Liver (tissue), 9 donors: ENCODE results near the gene TSPAN17. TPM values are rescaled to one million over a fixed set of nuclear protein-coding genes. Genes with fewer than 3 reads are reported as not detected.

Experiments used
- DNase-seq: peaks from one replicate; pipeline ENCODE4 v3.0.0-alpha.2; 2017; ENCODE audit warnings: low spot score
- H3K27ac ChIP-seq, 2 donors: one replicate each; pipeline ENCODE4 v1.7.0; 2013; ENCODE audit warnings: inconsistent platforms in 2 of 2, low read length in 2 of 2, control low read depth in 1 of 2, low read depth in 1 of 2, mild to moderate bottlenecking in 1 of 2
- H3K27me3 ChIP-seq, 4 donors: one replicate each; pipeline versions ENCODE4 v1.6.1 to v1.7.0; 2013; ENCODE audit warnings: low read length in 3 of 4, inconsistent platforms in 1 of 4, mild to moderate bottlenecking in 1 of 4, moderate library complexity in 1 of 4; ENCODE audit not compliant: control insufficient read depth in 4 of 4, insufficient read depth in 4 of 4
- H3K36me3 ChIP-seq, 4 donors: one replicate each; pipeline versions ENCODE4 v1.6.1 to v1.7.0; 2013; ENCODE audit warnings: low read length in 3 of 4, mild to moderate bottlenecking in 3 of 4, low read depth in 1 of 4, moderate library complexity in 1 of 4; ENCODE audit not compliant: control insufficient read depth in 4 of 4, insufficient read depth in 3 of 4
- H3K4me1 ChIP-seq, 4 donors: one replicate each; pipeline versions ENCODE4 v1.6.1 to v1.7.0; 2013; ENCODE audit warnings: low read length in 3 of 4, mild to moderate bottlenecking in 3 of 4, moderate library complexity in 1 of 4; ENCODE audit not compliant: control insufficient read depth in 4 of 4, insufficient read depth in 4 of 4
- H3K4me3 ChIP-seq, 3 donors: one replicate each; pipeline versions ENCODE4 v1.6.1 to v1.7.0; 2013; ENCODE audit warnings: low read length in 3 of 3, control low read depth in 1 of 3, low read depth in 1 of 3, mild to moderate bottlenecking in 1 of 3
- H3K9ac ChIP-seq, 2 donors: one replicate each; pipeline ENCODE4 v1.7.0; 2013; ENCODE audit warnings: low read length in 2 of 2, mild to moderate bottlenecking in 2 of 2, moderate library complexity in 2 of 2, control low read depth in 1 of 2, low read depth in 1 of 2
- H3K9me3 ChIP-seq, 4 donors: one replicate each; pipeline versions ENCODE4 v1.6.1 to v1.7.0; 2013; ENCODE audit warnings: low read length in 3 of 4; ENCODE audit not compliant: control insufficient read depth in 4 of 4
- EGR1 ChIP-seq, 2 donors: IDR thresholded peaks; 2 replicates each; pipeline ENCODE4 v1.6.1; 2016 to 2018; ENCODE audit warnings: antibody characterized with exemption in 2 of 2, low read depth in 2 of 2
- FOXA1 ChIP-seq: IDR thresholded peaks from 2 replicates; pipeline ENCODE4 v1.6.1; 2016; ENCODE audit warnings: antibody characterized with exemption
- FOXA2 ChIP-seq: IDR thresholded peaks from 2 replicates; pipeline ENCODE4 v1.6.1; 2016; ENCODE audit warnings: antibody characterized with exemption
- GABPA ChIP-seq, 2 donors: IDR thresholded peaks in 1 of 2; conservative IDR thresholded peaks in 1 of 2; 2 replicates each; pipeline ENCODE4 v1.6.1; 2016; ENCODE audit warnings: antibody characterized with exemption in 2 of 2, mild to moderate bottlenecking in 1 of 2, moderate library complexity in 1 of 2
- HNF4A ChIP-seq, 2 donors: conservative IDR thresholded peaks; 2 replicates each; pipeline ENCODE4 v1.6.1; 2016; ENCODE audit warnings: antibody characterized with exemption in 2 of 2, mild to moderate bottlenecking in 2 of 2
- HNF4G ChIP-seq: IDR thresholded peaks from 2 replicates; pipeline ENCODE4 v1.6.1; 2016; ENCODE audit warnings: antibody characterized with exemption
- JUND ChIP-seq, 2 donors: IDR thresholded peaks; 2 replicates each; pipeline ENCODE4 v1.6.1; 2016; ENCODE audit warnings: antibody characterized with exemption in 2 of 2
- RAD21 ChIP-seq, 2 donors: IDR thresholded peaks; 2 replicates each; pipeline ENCODE4 v1.6.1; 2016; ENCODE audit warnings: antibody characterized with exemption in 2 of 2, mild to moderate bottlenecking in 2 of 2
- RXRA ChIP-seq, 2 donors: IDR thresholded peaks; 2 replicates each; pipeline ENCODE4 v1.6.1; 2017 to 2018; ENCODE audit warnings: antibody characterized with exemption in 2 of 2, mild to moderate bottlenecking in 1 of 2
- SP1 ChIP-seq: IDR thresholded peaks from 2 replicates; pipeline ENCODE4 v1.6.1; 2018; ENCODE audit warnings: antibody characterized with exemption, mild to moderate bottlenecking
- TAF1 ChIP-seq: conservative IDR thresholded peaks from 2 replicates; pipeline ENCODE4 v1.6.1; 2016; ENCODE audit warnings: antibody characterized with exemption, mild to moderate bottlenecking
- WGBS: extraction: QIAGEN DNeasy Blood & Tissue Kit; methylation state at CpG from one replicate; pipeline ENCODE4 v1.1.7; 2013; 5-methylcytosine and 5-hydroxymethylcytosine counted together
- polyA plus RNA-seq, 2 donors: library from polyadenylated mRNA; stranded (reverse) in 1 of 2; unstranded in 1 of 2; fragments of 200-250 nt in 1 of 2; fragments of >200 nt in 1 of 2; fragmentation: Nextera tagmentation in 1 of 2; extraction: Ambion mirVana in 1 of 2; gene quantifications; one replicate each; pipeline versions ENCODE4 v1.2.1 to v1.2.3, GENCODE V29; 2013 to 2015
- total RNA-seq, 2 donors: library from RNA; depleted of rRNA; stranded (reverse); fragments of >200 nt; gene quantifications; one replicate each; pipeline ENCODE4 v1.2.3, GENCODE V29; 2014
- TF ChIP-seq, protein P1 (sequence below): IDR thresholded peaks from 2 replicates; pipeline ENCODE4 v1.6.1; 2016; ENCODE audit warnings: antibody characterized with exemption
- TF ChIP-seq, protein P2 (sequence below): IDR thresholded peaks from 2 replicates; pipeline ENCODE4 v1.6.1; 2016; ENCODE audit warnings: antibody characterized with exemption
- TF ChIP-seq, protein P3 (sequence below): IDR thresholded peaks from 2 replicates; pipeline ENCODE4 v1.6.1; 2016; ENCODE audit warnings: antibody characterized with exemption, mild to moderate bottlenecking
- TF ChIP-seq, protein P4 (sequence below): fragments of 150-350 bp; IDR thresholded peaks from 2 replicates; pipeline ENCODE4 v1.5.1; 2017; ENCODE audit warnings: improper control_type of control experiment, low read depth, low read length; ENCODE audit not compliant: missing input control
- TF ChIP-seq, protein P5 (sequence below): IDR thresholded peaks from 2 replicates; pipeline ENCODE4 v1.6.1; 2016; ENCODE audit warnings: antibody characterized with exemption
- donor health status: healthy.
- donor health status: healthy.
- donor health status: healthy.
- donor health status: healthy.
- donor health status: healthy.

TSPAN17 gene
- total and polyA plus RNA-seq, 4 donors: 5.7 to 43.4 (median 16.2) TPM

DNA sequence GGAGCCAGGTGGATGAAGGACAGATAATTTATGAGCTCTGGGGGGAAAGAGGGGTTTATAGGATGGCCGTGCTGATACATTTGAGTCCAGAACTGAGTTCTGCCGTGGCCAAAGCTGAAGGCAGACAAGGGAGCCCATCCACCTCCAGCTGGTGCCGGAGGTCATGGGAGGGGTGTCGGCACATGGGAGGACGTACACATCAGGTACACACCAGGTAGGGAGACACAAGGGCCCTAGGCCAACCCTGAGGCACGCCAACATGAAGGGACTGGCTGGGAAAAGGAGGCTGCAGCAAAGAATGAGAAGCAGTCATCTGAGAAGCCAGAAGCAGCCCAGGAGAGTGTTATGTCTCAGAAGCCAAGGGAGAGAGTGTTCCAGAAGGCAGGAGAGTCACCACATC lies 35.3 kb upstream of the TSPAN17 start:
- WGBS: 85% methylated on average over 6 of the region's 6 CpGs
- no peak overlapping the region for H3K27ac ChIP-seq
- TF ChIP-seq HNF4A (conservative IDR thresholded peaks at IDR 0.05) (no peak), RXRA (IDR thresholded peaks at IDR 0.05) (no peak), TAF1 (no peak), HNF4G (no peak), EGR1 (IDR thresholded peaks at IDR 0.05; ENCODE audit: low read depth in 2 of 2) (no peak), RAD21 (IDR thresholded peaks at IDR 0.05) (no peak), JUND (IDR thresholded peaks at IDR 0.05) (no peak), SP1 (no peak), FOXA2 (no peak), FOXA1 (no peak)
- TF ChIP-seq, protein P1, sequence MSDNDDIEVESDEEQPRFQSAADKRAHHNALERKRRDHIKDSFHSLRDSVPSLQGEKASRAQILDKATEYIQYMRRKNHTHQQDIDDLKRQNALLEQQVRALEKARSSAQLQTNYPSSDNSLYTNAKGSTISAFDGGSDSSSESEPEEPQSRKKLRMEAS: no peak
- TF ChIP-seq, protein P2, sequence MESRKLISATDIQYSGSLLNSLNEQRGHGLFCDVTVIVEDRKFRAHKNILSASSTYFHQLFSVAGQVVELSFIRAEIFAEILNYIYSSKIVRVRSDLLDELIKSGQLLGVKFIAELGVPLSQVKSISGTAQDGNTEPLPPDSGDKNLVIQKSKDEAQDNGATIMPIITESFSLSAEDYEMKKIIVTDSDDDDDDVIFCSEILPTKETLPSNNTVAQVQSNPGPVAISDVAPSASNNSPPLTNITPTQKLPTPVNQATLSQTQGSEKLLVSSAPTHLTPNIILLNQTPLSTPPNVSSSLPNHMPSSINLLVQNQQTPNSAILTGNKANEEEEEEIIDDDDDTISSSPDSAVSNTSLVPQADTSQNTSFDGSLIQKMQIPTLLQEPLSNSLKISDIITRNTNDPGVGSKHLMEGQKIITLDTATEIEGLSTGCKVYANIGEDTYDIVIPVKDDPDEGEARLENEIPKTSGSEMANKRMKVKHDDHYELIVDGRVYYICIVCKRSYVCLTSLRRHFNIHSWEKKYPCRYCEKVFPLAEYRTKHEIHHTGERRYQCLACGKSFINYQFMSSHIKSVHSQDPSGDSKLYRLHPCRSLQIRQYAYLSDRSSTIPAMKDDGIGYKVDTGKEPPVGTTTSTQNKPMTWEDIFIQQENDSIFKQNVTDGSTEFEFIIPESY: no peak
- TF ChIP-seq, protein P3, sequence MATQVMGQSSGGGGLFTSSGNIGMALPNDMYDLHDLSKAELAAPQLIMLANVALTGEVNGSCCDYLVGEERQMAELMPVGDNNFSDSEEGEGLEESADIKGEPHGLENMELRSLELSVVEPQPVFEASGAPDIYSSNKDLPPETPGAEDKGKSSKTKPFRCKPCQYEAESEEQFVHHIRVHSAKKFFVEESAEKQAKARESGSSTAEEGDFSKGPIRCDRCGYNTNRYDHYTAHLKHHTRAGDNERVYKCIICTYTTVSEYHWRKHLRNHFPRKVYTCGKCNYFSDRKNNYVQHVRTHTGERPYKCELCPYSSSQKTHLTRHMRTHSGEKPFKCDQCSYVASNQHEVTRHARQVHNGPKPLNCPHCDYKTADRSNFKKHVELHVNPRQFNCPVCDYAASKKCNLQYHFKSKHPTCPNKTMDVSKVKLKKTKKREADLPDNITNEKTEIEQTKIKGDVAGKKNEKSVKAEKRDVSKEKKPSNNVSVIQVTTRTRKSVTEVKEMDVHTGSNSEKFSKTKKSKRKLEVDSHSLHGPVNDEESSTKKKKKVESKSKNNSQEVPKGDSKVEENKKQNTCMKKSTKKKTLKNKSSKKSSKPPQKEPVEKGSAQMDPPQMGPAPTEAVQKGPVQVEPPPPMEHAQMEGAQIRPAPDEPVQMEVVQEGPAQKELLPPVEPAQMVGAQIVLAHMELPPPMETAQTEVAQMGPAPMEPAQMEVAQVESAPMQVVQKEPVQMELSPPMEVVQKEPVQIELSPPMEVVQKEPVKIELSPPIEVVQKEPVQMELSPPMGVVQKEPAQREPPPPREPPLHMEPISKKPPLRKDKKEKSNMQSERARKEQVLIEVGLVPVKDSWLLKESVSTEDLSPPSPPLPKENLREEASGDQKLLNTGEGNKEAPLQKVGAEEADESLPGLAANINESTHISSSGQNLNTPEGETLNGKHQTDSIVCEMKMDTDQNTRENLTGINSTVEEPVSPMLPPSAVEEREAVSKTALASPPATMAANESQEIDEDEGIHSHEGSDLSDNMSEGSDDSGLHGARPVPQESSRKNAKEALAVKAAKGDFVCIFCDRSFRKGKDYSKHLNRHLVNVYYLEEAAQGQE: no peak
- TF ChIP-seq, protein P4, sequence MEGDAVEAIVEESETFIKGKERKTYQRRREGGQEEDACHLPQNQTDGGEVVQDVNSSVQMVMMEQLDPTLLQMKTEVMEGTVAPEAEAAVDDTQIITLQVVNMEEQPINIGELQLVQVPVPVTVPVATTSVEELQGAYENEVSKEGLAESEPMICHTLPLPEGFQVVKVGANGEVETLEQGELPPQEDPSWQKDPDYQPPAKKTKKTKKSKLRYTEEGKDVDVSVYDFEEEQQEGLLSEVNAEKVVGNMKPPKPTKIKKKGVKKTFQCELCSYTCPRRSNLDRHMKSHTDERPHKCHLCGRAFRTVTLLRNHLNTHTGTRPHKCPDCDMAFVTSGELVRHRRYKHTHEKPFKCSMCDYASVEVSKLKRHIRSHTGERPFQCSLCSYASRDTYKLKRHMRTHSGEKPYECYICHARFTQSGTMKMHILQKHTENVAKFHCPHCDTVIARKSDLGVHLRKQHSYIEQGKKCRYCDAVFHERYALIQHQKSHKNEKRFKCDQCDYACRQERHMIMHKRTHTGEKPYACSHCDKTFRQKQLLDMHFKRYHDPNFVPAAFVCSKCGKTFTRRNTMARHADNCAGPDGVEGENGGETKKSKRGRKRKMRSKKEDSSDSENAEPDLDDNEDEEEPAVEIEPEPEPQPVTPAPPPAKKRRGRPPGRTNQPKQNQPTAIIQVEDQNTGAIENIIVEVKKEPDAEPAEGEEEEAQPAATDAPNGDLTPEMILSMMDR: no peak
- no peaks in the 10 kb centered on the region for H3K27me3 ChIP-seq
- DNase-seq: no peak
- no peak overlapping the region for H3K4me3 ChIP-seq
- H3K4me1 ChIP-seq: peaks cover 0 to 9% (median 4%) of the 10 kb centered on the region in 4 donors
- no peaks in the 10 kb centered on the region for H3K9me3 ChIP-seq
- H3K9ac ChIP-seq: no peak overlapping the region
- no peaks in the 10 kb centered on the region for H3K36me3 ChIP-seq

DNA sequence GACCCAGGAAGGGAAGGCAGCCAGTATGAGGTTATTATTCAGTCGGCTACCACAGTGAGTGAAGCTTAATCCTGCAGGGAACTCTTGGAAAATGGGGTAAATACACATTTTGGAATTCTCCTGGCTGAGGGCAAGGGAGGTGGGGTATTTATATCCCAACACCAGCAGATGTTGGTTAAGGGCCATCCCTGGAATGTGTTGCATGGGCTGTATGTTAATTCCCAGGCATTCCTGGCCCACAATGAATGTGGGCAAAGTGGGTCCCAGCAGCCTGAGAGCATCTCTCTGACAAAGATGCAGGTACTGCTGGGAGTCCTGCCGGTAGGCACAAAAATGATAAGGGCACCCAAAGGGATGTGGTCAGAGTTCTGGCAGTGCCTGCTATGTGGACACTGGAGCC lies 34.4 kb upstream of the TSPAN17 start:
- H3K9ac ChIP-seq: no peak overlapping the region
- no peak for DNase-seq
- H3K9me3 ChIP-seq: no peaks in the 10 kb centered on the region
- no peak overlapping the region for H3K27ac ChIP-seq
- H3K4me1 ChIP-seq: peaks cover 0 to 9% (median 4%) of the 10 kb centered on the region in 4 donors
- TF ChIP-seq RAD21 (IDR thresholded peaks at IDR 0.05): no peak
- no peak for TF ChIP-seq JUND (IDR thresholded peaks at IDR 0.05)
- TF ChIP-seq EGR1 (IDR thresholded peaks at IDR 0.05; ENCODE audit: low read depth in 2 of 2): no peak
- no peak for TF ChIP-seq RXRA (IDR thresholded peaks at IDR 0.05)
- TF ChIP-seq, protein P5, sequence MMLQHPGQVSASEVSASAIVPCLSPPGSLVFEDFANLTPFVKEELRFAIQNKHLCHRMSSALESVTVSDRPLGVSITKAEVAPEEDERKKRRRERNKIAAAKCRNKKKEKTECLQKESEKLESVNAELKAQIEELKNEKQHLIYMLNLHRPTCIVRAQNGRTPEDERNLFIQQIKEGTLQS: no peak
- TF ChIP-seq SP1: no peak
- no peak for TF ChIP-seq TAF1
- TF ChIP-seq, protein P2: no peak
- no peak for TF ChIP-seq HNF4G
- TF ChIP-seq GABPA (IDR thresholded peaks at IDR 0.05 in 1 of 2, conservative IDR thresholded peaks at IDR 0.05 in 1 of 2): no peak
- TF ChIP-seq HNF4A (conservative IDR thresholded peaks at IDR 0.05): no peak
- no peaks in the 10 kb centered on the region for H3K36me3 ChIP-seq
- H3K27me3 ChIP-seq: peaks cover 0 to 3% (median 0%) of the 10 kb centered on the region in 4 donors
- WGBS: 64% methylated on average over 2 of the region's 2 CpGs
- H3K4me3 ChIP-seq: no peak overlapping the region
